Astrocyte of the spinal cord (primary cell): ENCODE measurements around the gene HHIPL2.
"Not testable (repeated sequence)": the region's sequence is repeated elsewhere in the genome, so short reads cannot be mapped to it uniquely, and the experiment has no call there.

ENCODE experiments used
- DNase-seq: peaks from one replicate; pipeline ENCODE4 v3.0.0; 2011; ENCODE audit warnings: low read depth, low spot score
- H3K4me3 ChIP-seq: 2 replicates; pipeline ENCODE4 v1.5.1; 2011; ENCODE audit warnings: low read depth, mild to moderate bottlenecking, low read length, moderate library complexity
- in situ Hi-C: cut with HindIII; loops from 2 replicates; pipeline ENCODE4 v1.10.0; 2017; ENCODE audit warnings: low sequenced_read_pairs

The HHIPL2 gene

DNA sequence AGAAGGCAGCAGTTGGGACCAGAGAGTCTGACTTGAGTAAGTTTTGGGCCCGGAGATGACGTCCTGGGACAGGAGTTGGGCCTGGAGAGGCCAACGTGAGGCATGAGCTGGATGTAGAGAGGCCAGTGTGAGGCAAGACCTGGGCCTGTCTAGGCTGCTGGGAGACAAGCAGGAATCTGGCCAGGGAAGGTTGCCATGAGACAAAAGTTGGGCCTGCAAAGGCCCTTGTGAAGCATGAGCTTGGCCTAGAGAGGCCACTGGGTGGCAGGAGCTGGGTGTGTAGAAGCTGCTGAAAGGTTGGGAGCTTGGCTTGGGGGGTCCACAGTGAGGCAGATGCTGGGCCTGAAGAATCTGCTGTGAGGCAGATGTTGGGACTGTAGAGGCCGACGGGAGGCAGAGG, 71.5 kb downstream of the HHIPL2 start:
- H3K4me3 ChIP-seq, DNase-seq, in situ Hi-C loops: not testable (repeated sequence)

GRCh38 chr1:222473717-222474116, 74.2 kb downstream of the HHIPL2 start:
- DNase-seq, H3K4me3 ChIP-seq, in situ Hi-C loops: not testable (repeated sequence)

DNA sequence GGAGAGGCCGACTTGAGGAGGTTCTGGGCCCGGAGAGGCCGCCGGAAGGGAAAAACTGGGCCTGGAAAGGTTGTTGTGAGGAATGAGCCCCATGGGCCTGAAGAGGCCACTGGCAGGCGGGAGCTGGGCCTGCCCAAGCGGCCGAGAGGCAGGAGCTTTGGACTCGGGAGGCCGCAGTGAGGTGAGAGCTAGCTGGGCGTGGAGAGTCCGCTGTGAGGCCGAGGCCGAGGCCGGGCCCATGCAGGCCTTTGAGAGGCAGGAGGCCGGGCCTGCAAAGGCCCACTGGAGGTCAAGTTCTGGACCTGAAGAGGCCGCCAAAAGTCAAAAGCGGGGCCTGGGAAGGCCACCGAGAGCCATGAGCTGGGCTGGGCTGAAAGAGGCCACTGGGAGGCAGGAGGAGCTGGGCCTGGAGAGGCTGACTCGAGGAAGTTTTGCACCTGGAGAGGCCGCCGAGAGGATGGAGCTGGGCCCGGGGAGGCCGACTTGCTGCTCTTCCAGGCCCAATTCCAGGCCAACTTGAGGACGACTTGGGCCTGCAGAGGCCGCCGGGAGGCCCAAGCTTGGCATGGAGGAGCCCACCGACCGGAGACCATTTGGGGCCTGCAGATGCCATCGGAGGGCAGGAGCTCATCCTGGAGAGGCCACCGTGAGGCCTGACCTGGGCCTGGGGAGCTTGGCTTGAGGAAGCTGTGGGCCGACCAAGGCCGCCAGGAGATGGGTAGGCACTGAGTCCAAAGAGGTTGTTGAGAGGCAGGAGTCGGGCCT, 74.9 kb downstream of the HHIPL2 start:
- H3K4me3 ChIP-seq, DNase-seq, in situ Hi-C loops: not testable (repeated sequence)
